Erythroblast (primary cell): ENCODE results near the gene PITX1.

Experiments used
- GATA1 ChIP-seq: IDR thresholded peaks from 2 replicates; pipeline ENCODE4 v1.6.1; 2011; ENCODE audit warnings: low read depth, mild to moderate bottlenecking, control low read depth, low read length, moderate library complexity
- POLR2A ChIP-seq: IDR thresholded peaks from 2 replicates; pipeline ENCODE4 v1.6.1; 2011; ENCODE audit warnings: mild to moderate bottlenecking, low read length

DNA sequence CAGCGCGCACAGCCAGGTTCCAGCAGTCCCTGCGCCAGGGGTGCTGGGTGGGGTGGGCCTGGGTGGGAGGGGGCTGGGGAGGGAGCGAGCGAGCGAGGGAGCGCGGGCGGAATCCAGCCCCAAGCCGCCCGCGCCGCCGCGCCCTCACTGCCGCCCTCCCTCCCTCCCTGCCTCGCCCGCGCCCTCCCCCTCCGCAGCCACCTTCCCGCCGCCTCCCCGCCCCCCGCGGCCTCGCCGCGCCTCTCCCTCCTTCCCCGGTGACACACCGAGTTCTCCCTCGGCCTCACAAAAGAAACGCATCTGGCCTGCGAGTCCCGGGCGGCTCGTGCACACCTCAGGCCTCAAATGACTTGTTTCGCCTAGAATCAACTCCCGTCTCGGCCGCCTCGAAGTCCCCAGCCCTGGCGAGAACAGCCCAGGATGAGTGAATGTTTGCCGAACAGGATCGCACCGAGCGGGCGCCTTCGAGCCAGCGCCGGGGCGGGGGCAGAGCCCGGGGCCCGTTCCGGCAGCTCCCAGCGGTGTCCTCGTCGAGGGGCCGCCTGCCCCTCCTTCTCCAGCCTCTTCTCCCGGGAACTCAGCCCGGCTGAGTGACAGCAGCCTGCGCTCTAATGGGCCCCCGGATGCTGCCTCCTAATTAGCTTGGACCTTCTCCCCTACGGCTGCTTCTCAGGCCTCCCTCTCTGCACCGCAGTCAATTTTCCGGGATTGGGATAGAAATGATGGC lies 371 bp upstream of the PITX1 start:
- no peak for TF ChIP-seq POLR2A
- no peak for TF ChIP-seq GATA1
